GM21717 (cell line): ENCODE measurements around the gene PUS10.
"Not testable (repeated sequence)": the region's sequence is repeated elsewhere in the genome, so short reads cannot be mapped to it uniquely, and the experiment has no call there.

Experiments used
- ATAC-seq: cut with Tn5 transposase; IDR thresholded peaks from one replicate; pipeline ENCODE4 v1.9.1; 2021; ENCODE audit warnings: mild to moderate bottlenecking, moderate library complexity; ENCODE audit not compliant: unreplicated experiment

The PUS10 gene, protein sequence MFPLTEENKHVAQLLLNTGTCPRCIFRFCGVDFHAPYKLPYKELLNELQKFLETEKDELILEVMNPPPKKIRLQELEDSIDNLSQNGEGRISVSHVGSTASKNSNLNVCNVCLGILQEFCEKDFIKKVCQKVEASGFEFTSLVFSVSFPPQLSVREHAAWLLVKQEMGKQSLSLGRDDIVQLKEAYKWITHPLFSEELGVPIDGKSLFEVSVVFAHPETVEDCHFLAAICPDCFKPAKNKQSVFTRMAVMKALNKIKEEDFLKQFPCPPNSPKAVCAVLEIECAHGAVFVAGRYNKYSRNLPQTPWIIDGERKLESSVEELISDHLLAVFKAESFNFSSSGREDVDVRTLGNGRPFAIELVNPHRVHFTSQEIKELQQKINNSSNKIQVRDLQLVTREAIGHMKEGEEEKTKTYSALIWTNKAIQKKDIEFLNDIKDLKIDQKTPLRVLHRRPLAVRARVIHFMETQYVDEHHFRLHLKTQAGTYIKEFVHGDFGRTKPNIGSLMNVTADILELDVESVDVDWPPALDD

DNA sequence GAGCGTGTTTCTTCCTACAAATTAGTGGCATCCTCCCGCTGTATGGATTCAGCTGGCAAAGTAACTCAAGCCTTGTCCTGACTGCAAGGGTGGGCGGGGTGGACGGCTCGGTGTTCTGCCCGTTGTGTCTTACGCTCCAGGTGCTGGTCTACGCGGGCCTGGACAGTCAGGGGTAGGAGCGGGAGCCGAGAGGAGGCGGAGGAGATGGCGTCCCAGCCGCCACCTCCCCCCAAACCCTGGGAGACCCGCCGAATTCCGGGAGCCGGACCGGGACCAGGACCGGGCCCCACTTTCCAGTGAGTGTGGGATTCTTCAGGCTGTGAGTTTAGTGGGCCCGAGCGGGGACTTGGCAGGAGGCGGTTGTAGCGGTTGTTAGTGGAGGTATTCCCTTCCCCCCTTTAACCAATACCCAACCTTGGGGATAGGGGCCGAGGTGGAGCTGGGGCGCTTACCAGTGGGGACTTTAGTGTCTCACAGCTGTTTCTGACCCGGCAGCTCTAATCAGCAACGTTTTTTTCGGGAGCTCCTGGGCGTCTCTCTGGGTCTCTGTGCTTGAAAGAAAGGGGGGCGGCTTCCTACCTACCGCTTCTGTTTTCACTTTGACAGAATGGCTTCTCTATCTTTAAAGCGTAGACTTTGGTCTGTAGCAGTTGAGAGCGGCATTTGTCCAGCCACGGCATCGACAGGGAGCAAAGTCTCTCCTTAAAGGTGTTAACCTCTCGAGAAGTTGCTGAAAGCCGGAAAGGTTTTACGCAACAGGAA lies at the start of gene PUS10, which contains the start of gene PEX13:
Gene PUS10, minus strand, starts transcription at position 700 of the 762 bp plus-strand sequence. CDS start 6,365 bp downstream, outside the sequence.
Gene PEX13, plus strand, starts transcription at position 165 of the 762 bp plus-strand sequence. Its CDS starts 40 bp downstream, at position 205.
- ATAC-seq: peak; percentile 75

DNA sequence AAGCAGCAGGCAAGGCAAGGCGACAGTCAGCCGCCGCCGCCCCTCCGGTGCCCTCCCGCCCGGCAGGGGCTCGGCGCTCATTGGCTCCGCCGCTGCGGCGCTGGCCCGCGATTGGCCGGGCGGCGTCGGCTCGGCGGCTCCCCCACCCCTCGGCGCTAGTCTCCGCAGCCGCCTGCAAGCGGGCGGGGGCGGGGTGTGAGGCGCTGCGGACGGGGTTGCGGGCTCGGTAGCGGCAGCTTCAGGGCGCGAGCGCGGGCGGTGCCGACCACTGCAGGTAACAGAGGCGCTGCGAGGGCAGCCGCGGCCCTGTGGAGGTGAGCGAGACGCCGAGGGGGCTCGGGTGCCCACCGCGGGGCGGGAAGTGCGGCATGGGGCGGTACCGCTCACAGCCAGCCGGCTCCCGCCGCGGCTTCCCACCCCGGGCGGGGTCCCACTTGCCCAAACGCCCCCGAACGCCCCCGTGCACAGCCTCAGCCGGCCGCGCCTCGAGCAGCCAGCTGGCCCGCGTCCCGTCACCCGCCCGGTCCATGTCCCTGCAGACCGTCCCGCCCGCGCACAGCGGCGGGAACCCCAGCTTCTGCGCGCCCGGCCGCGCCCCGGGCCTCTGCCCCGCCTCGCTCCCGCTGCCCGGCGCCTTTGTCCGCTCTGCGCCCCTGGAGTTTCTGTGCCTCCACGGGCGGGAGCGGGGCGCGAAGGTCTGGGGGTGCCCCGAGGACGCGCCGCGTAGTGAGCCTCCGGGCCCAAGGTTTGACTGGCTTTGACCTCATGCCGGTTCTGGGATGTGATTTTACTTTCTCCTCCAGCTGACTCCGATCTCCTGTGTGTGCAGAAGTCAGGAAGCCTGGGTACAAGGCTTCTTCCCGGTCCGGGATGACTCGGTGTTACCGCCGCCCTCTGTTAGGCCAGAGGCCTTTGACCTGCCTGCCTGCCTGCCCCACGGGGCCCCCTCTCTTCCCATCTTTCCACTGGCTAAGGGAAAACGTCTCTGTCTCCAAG lies 48.0 kb upstream of the PUS10 start, which contains the start of gene SANBR:
Gene SANBR, plus strand, starts transcription at position 158 of the 996 bp plus-strand sequence. CDS start 4,480 bp downstream, outside the sequence.
- peak; percentile 94 for ATAC-seq

DNA sequence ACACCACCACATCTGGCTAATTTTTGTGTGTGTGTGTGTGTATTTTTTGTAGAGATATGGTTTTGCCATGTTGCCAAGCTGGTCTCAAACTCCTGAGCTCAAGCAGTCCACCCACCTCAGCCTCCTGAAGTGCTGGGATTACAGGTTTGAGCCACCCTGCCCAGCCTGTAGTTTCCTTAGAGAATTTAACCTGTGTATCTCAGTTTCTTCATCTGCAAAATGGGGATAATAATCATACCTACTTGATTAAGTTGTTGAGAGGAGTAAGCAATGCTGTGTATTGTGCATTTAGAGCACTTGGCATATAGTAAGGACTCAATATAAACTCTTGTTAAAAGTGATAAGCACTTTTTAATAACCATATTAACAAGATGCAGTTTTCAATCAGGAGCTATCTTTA lies 41.3 kb upstream of the PUS10 start:
- no peak for ATAC-seq

DNA sequence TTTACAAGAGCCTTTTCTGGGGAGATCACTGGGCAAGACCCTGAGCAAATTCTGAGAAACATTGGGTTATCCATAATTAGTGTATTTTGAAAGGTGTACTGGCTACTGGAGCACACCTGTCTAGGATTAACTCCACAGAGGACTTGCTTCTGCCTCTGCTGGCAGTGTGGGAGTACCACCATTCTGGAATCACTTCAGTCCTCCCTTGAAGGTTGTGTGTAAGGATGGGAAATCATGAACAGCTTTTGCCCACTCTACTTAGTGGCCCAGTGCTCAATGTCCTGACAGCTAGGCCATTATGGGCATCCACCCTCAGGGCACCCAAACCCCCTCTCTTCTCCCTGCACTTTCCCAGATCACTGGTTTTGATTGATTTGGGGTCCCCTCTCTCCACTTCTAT lies 39.5 kb upstream of the PUS10 start:
- ATAC-seq: no peak

DNA sequence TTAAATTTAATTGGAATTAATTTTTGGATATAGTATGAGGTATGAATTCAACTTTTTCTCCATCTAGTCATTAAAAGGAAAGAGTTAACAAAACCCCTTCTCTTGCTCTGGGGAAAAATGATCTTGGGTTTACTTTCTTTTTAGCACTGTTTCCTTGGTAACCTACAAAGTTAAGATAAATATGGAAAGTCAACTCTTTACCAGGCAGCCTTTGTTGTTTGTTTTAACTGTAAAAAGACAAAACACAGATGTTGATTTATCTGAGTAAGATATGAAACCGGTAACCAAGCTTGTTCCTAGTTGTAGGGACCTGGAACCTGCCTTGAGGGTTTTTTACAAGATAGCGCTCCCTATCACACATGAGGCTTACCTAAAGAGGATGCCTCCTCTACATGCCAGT lies 37.5 kb upstream of the PUS10 start:
- no peak for ATAC-seq

DNA sequence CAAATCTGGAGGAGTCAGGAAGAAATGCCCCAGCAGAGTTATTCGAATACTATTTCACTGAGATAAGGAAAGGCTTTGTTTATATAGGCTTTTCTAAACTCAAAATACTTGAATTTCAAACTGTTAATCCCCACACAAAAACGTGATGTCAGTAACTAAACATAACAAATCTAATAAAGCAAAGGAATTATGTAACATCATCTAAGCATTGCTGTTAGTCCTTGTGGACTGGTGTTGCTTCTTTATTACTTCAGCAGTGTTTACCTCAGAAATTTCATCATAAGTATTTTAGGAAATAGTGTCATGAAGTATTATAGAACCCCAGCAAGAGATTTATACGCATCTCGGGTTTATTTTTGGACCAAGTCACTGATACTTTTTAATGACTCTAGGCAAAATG lies 27.9 kb upstream of the PUS10 start:
- no peak for ATAC-seq

DNA sequence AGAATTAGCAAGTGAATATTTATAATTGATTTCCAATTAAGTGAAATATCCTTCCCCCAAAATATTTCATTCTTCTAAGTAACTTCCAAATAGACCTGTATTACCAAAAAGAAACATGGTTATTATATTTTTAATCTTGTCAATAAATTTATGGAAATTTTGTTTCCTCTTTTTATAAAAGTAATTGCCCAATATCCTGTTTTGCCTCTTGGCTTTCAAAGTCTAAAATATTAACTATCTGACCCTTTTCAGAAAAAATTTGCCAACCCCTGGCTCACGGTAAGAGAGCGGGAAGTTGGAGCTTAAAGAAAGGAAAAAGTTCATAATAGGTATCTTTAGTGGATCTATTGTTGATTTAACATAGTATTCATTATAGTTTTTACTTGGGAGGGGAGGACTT lies 27.2 kb upstream of the PUS10 start:
- no peak for ATAC-seq

DNA sequence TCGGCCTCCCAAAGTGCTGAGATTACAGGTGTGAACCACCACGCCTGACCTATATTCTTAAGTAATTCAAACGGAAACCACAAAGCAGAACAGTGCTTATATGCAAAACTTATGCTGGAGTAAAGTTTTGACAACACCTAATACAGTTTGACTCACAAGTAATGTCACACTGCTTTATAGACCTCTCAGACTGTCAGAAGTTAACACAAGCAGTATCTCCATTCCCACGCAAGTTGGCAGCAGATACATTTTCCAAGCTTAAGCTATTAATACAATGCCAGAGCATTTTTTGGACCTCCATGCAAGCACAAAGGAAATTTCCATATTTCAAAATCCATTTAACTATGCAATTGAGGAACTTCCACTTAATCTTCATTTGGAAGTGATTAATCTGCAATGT lies 26.6 kb upstream of the PUS10 start:
- ATAC-seq: no peak

DNA sequence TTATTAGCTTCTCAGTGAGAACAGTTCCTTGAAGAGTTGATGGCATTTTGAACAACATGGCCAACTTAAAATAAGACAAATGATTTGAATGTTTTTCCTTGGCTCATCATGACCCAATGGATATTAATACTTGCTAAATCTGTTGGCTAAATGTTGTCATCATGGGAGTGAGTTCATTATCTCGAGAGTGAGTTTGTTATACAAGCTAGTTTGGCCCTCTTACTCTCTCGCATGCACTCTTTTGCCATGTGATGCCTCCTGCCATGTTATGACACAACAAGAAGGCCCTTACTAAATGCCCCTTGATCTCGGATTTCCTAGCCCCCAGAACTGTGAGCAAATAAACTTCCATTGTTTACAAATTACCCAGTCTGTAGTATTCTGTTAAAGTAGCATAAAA lies 24.8 kb upstream of the PUS10 start:
- no peak for ATAC-seq

DNA sequence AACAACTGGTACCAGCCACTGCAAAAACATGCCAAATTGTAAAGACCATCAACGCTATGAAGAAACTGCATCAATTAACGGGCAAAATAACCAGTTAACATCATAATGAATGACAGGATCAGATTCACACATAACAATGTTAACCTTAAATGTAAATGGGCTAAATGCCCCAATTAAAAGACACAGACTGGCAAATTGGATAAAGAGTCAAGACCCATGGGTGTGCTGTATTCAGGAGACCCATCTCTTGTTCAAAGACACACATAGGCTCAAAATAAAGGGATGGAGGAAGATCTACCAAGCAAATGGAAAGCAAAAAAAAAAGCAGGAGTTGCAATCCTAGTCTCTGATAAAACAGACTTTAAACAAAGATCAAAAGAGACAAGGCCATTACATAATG lies 18.6 kb upstream of the PUS10 start:
- not testable (repeated sequence) for ATAC-seq

DNA sequence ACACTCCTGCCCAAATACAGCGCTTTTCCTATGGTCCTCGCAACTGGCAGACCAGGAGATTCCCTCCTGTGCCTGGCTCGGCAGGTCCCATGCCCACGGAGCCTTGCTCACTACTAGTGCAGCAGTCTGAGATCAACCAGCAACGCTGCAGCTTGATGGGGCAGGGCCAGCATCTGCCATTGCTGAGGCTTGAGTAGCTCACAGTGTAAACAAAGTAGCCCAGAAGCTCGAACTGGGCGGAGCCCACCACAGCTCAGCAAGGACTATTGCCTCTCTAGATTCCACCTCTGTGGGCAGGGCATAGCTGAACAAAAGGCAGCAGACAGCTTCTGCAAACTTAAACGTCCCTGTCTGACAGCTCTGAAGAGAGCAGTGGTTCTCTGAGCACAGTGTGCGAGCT lies 16.5 kb upstream of the PUS10 start:
- ATAC-seq: not testable (repeated sequence)

DNA sequence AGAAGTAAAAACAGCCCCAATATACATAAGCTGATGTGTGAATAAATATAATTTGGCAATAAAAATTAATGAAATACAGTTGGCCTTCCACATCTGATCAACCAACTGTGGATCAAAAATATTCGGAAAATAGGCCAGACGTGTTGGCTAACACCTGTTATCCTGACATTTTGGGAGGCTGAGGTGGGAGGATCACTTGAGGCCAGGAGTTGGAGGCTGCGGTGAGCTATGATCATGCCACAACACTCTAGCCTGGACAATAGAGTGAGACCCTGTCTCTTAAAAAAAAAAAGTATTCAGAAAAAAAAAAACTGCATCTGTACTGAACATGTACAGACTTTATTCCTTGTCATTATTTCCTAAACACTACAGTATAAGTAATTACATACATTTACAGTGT lies 11.5 kb upstream of the PUS10 start:
- ATAC-seq: no peak

DNA sequence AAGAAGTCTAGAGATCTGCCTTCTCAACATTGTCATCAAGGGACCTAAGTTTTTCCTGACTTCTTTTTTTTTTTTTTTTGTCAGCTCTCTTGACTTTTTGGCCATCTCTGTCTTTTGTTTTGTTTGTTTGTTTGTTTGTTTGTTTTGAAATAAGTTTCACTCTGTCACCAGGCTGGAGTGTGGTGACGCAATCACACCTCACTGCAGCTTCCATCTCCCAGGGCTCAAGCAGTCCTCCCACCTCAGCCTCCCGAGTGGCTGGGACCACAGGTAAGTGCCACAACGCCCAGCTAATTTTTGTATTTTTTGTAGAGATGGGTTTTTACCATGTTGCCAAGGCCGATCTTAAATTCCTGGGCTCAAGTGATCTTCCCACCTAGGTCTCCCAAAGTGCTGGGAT lies 5.6 kb upstream of the PUS10 start:
- no peak for ATAC-seq

DNA sequence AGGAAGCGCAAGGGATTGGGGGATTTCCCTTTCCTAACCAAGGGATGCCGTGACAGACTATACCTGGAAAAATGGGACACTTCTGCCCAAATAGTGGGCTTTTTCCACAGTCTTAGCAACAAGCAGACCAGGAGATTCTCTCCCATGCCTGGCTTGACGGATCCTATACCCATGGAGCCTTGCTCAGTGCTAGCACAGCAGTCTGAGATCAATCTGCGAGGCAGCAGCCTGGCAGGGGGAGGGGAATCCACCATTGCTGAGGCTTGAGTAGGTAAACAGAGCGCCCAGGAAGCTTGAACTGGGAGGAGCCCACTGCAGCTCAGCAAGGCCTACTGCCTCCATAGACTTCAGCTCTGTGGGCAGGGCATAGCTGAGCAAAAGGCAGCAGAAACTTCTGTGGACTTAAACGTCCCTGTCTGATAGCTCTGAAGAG lies 3.2 kb upstream of the PUS10 start:
- ATAC-seq: no peak

DNA sequence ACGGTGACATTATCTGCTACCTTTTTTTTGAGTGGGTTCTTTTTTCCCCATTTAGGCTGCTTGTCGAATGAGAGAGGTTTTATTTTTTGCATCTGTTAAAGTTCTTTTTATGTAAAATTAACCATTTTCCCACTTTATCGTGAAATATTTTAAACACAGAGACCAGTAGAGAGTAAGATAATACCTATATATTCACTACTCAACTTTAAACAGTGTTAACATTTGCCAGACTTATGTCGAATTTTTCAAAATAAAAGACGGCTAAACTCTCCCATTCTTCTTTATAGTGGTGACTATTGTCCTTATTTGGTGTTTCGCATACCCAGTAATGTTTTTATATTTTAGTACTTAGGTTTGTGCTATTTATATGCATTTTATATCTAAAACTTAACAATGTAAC lies 743 bp upstream of the PUS10 start:
- no peak for ATAC-seq

DNA sequence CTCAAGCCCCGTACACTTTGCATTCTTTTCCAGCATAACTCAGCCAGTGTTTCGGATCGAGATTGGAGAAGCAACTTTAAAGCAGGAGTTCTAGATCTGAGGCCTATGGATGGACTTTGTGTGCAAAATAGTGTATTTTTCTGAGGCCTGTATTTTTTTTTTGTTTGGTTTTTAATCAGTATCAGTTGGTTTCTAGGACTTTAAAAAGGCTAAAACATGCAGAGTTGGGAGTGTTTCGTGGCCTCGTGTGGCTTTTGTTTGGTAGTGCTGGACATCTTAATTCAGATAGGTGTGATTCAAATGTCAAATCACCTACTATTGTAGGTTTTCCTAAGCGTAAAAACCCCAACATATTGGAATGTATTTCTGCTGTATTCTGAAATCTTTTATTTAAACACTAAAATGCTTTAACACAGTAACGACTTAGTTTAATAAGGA lies 282 bp upstream of the PUS10 start:
- no peak for ATAC-seq

DNA sequence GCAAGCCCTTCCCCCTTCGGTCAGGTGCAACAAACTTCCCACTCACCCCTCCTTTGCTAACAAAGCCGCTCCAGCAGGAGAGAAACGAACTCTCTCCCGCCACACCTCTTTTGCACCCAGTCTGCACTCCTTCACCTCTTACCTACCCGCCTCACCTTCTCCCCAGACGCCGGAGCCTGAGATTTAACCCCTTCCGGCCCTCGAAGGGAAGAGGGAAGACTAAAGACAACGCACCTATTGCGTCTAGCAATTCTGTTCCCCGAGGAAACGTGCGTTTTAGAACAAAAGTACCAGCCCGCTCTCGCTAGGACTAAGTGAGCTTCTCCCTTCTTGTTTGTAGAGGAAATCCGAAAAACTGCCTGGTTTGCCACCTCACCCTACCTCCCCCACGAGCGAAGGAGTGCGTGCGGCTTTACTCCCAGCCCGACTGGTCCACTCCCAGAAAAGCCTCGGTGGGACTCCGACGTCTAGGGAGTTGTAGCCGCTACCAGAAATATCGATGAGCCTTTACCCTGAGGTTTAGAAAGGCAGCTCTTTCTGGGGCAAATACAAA lies 976 bp downstream of the PUS10 start:
- peak; percentile 61 for ATAC-seq

DNA sequence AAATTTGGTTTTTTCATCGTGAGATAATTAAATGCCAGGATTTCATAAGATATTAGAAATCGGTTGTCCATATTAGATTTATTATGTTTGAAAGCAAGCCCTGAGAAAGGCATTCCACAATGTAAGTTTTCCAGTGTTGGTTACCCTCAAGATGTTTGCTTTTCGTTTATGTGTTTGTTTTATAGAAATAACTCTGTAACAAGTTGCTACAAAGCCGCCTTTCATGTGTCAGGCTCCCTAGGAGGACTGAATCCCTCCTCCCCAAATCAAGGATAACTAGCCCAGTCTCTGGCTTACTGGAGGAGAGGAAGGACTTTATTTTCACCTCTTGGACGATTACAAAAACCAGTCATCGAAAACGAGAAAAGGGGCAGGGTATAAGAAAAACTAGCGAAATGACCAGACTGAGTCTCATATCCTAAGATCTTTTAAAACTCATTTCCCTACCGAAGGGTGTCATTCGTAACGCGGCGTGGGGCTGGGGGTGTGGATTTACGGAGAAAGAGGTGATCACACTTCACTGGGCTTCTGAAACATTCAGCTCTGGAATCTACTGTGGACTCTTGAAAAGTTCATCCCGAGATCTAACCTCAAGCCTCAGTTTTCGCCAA lies 1.6 kb downstream of the PUS10 start:
- peak; percentile 21 for ATAC-seq

DNA sequence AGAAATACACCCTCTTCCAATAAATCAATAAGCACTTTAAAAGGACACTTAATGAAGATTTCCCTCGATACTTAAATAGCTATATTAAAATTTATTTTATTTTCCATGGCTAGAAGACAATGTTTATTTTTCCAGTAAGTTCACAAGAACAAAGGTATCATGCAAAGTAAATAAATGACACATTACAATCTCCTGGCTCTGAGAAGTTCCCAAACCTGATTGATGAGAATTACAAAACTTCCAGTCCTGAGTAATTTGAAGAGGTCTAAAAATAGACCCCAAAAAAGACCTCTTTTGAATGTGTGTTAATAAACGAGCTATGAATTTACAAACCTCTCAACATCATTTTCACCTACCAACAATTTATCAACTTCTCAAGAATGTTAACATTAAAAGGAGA lies 2.1 kb downstream of the PUS10 start:
- ATAC-seq: no peak

DNA sequence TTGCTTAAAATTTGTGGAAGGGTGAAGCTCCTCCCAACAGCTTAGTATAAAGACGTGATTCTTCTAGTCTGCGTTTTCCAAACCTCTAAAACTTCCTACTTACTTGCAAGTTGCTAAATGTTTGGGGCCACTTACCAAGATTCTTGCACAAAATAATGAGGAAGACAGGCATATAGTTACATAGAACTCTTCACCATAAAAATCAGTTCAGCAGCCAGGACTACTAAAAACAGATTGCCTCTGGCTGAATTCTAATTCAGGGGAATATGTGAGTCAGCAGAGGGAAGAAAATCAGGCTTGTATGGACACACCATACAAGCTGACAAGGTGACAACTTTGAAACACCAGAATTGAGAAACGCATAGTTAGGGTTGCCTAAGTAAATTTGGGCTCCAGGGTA lies 3.3 kb downstream of the PUS10 start:
- ATAC-seq: no peak
